Measurements from ENCODE around the gene UPK3A. TPM values are rescaled to one million over a fixed set of nuclear protein-coding genes. Genes with fewer than 3 reads are reported as not detected.

Gene UPK3A
- total RNA-seq, 3 donors from 2014 or later: 0.67 TPM; not detected in 2

GRCh38 chr22:45328822-45329529 lies 44.2 kb downstream of the UPK3A start:
- no peak for DNase-seq
- Histone ChIP-seq H3K36me3 (ENCODE audit: low read depth) (no peaks in the 10 kb centered on the region), H3K4me1 (ENCODE audit: low read depth) (no peaks in the 10 kb centered on the region), H3K9me3 (no peaks in the 10 kb centered on the region), H3K4me3 (no peak overlapping the region)
- no peak for TF ChIP-seq CTCF (IDR thresholded peaks at IDR 0.05)
- no peak for ATAC-seq
- intact Hi-C loops (cut with DNase I, micrococcal nuclease): no loop called here

GRCh38 chr22:45329530-45329936 lies 44.8 kb downstream of the UPK3A start:
- H3K36me3 ChIP-seq (ENCODE audit: low read depth): no peaks in the 10 kb centered on the region
- no peaks in the 10 kb centered on the region for H3K9me3 ChIP-seq
- H3K4me1 ChIP-seq (ENCODE audit: low read depth): no peaks in the 10 kb centered on the region
- intact Hi-C loops (cut with DNase I, micrococcal nuclease): no loop called here
- DNase-seq (no peak), ATAC-seq (peak; percentile 29)
- no peak overlapping the region for H3K4me3 ChIP-seq
- TF ChIP-seq CTCF (IDR thresholded peaks at IDR 0.05): no peak

GRCh38 chr22:45330548-45330947 lies 45.8 kb downstream of the UPK3A start:
- ATAC-seq (no peak), DNase-seq (no peak)
- no peak overlapping the region for H3K4me3 ChIP-seq
- no peaks in the 10 kb centered on the region for H3K4me1 ChIP-seq (ENCODE audit: low read depth)
- no peaks in the 10 kb centered on the region for H3K9me3 ChIP-seq
- no peaks in the 10 kb centered on the region for H3K36me3 ChIP-seq (ENCODE audit: low read depth)
- intact Hi-C loops (cut with DNase I, micrococcal nuclease): loop anchor here in 1 of 2 donors (10.0 kb wide), 1 partner anchor 104 kb away; no protein-coding TSS in a partner anchor
- no peak for TF ChIP-seq CTCF (IDR thresholded peaks at IDR 0.05)

GRCh38 chr22:45331486-45331885 lies 46.7 kb downstream of the UPK3A start:
- Histone ChIP-seq H3K4me1 (ENCODE audit: low read depth) (no peaks in the 10 kb centered on the region), H3K36me3 (ENCODE audit: low read depth) (no peaks in the 10 kb centered on the region)
- intact Hi-C loops (cut with DNase I, micrococcal nuclease): loop anchor here in 1 of 2 donors (10.0 kb wide), 1 partner anchor 103 kb away; no protein-coding TSS in a partner anchor

GRCh38 chr22:45332001-45332400 lies 47.3 kb downstream of the UPK3A start:
- intact Hi-C loops (cut with DNase I, micrococcal nuclease): loop anchor here in 1 of 2 donors (10.0 kb wide), 1 partner anchor 103 kb away; no protein-coding TSS in a partner anchor
- Histone ChIP-seq H3K4me1 (ENCODE audit: low read depth) (no peaks in the 10 kb centered on the region), H3K9me3 (no peaks in the 10 kb centered on the region), H3K36me3 (ENCODE audit: low read depth) (no peaks in the 10 kb centered on the region), H3K4me3 (no peak overlapping the region)
- DNase-seq (no peak), ATAC-seq (no peak)
- no peak for TF ChIP-seq CTCF (IDR thresholded peaks at IDR 0.05)

More at GRCh38 chr22:45331486-45331885, 46.7 kb downstream of the UPK3A start:
- no peak for DNase-seq
- TF ChIP-seq CTCF (IDR thresholded peaks at IDR 0.05): no peak
- ATAC-seq: no peak
- Histone ChIP-seq H3K4me3 (no peak overlapping the region), H3K9me3 (no peaks in the 10 kb centered on the region)
